MCF 10A (cell line): Measurements from ENCODE around the gene MUC20. TPM values are rescaled to one million over a fixed set of nuclear protein-coding genes. Genes with fewer than 3 reads are reported as not detected.
"Not testable (repeated sequence)": the region's sequence is repeated elsewhere in the genome, so short reads cannot be mapped to it uniquely, and the experiment has no call there.

Experiments
- BruUV-seq: library from RNA; stranded (reverse); fragments of 400-500 nt; replicated peaks from 2 replicates; lab custom pipeline; 2021; lab: Mats Ljungman, UMichigan
- CTCF ChIA-PET: fragments of 300-600 bp; sonication (Branson Sonifier 250); formaldehyde crosslinking; extraction: SDS; loops from one replicate; lab custom pipeline; 2021; ENCODE audit warnings: antibody characterized with exemption, inconsistent platforms; lab: Yijun Ruan, JAX
- POLR2A ChIA-PET: fragments of 300-600, 350-650 bp; sonication (Branson Sonifier 250); formaldehyde crosslinking; extraction: SDS; loops from one replicate; lab custom pipeline; 2020; ENCODE audit warnings: antibody characterized with exemption, inconsistent platforms; lab: Yijun Ruan, JAX
- DNase-seq: peaks from one replicate; pipeline ENCODE4 v3.0.0-alpha.2; 2018; ENCODE audit not compliant: unreplicated experiment
- H3K27ac Mint-ChIP-seq: one replicate; pipeline ENCODE4 v1.8.0; 2022; ENCODE audit warnings: mild to moderate bottlenecking, low read depth, mixed read lengths; ENCODE audit not compliant: unreplicated experiment
- H3K27me3 Mint-ChIP-seq: one replicate; pipeline ENCODE4 v1.8.0; 2022; ENCODE audit warnings: mixed read lengths; ENCODE audit not compliant: insufficient read depth, unreplicated experiment
- H3K36me3 Mint-ChIP-seq: one replicate; pipeline ENCODE4 v1.8.0; 2022; ENCODE audit warnings: mild to moderate bottlenecking, moderate library complexity, mixed read lengths; ENCODE audit not compliant: insufficient read depth, unreplicated experiment
- H3K4me1 Mint-ChIP-seq: one replicate; pipeline ENCODE4 v1.8.0; 2022; ENCODE audit warnings: mixed read lengths; ENCODE audit not compliant: insufficient read depth, unreplicated experiment
- H3K4me3 Mint-ChIP-seq: one replicate; pipeline ENCODE4 v1.8.0; 2022; ENCODE audit warnings: mild to moderate bottlenecking, moderate library complexity, mixed read lengths; ENCODE audit not compliant: unreplicated experiment
- H3K9me3 Mint-ChIP-seq: one replicate; pipeline ENCODE4 v1.8.0; 2022; ENCODE audit warnings: mixed read lengths; ENCODE audit not compliant: unreplicated experiment
- intact Hi-C: fragments of 100-400 bp; cut with micrococcal nuclease; formaldehyde crosslinking; loops from 2 replicates; pipeline ENCODE4 v1.14.1; 2022
- microRNA-seq: library from miRNA; unstranded; fragments of <30 nt; microRNA quantifications from one replicate; pipeline ENCODE4 v1.2.0, GENCODE V29; 2022
- total RNA-seq: library from RNA; stranded (reverse); gene quantifications from 2 replicates; pipeline ENCODE4 v1.2.3, GENCODE V29; 2022
- TF ChIP-seq, protein P1 (sequence below): fragments of 200-600 bp; IDR thresholded peaks from one replicate; pipeline ENCODE4 v1.8.0; 2022; ENCODE audit warnings: antibody characterized with exemption, mild to moderate bottlenecking; ENCODE audit not compliant: unreplicated experiment

The MUC20 gene
- total RNA-seq, 1 experiment from 2014 or later = 2.3 TPM

- Mint-ChIP-seq H3K9me3 (peaks cover 23% of the 10 kb centered on the region), H3K4me3 (no peak overlapping the region), H3K36me3 (no peaks in the 10 kb centered on the region), H3K27ac (no peak overlapping the region), H3K27me3 (no peaks in the 10 kb centered on the region), H3K4me1 (no peaks in the 10 kb centered on the region)
- POLR2A ChIA-PET = no interaction called here
- no TSS peak for BruUV-seq
- CTCF ChIA-PET = no interaction called here
- intact Hi-C loops = no loop called here
- TF ChIP-seq, protein P1, sequence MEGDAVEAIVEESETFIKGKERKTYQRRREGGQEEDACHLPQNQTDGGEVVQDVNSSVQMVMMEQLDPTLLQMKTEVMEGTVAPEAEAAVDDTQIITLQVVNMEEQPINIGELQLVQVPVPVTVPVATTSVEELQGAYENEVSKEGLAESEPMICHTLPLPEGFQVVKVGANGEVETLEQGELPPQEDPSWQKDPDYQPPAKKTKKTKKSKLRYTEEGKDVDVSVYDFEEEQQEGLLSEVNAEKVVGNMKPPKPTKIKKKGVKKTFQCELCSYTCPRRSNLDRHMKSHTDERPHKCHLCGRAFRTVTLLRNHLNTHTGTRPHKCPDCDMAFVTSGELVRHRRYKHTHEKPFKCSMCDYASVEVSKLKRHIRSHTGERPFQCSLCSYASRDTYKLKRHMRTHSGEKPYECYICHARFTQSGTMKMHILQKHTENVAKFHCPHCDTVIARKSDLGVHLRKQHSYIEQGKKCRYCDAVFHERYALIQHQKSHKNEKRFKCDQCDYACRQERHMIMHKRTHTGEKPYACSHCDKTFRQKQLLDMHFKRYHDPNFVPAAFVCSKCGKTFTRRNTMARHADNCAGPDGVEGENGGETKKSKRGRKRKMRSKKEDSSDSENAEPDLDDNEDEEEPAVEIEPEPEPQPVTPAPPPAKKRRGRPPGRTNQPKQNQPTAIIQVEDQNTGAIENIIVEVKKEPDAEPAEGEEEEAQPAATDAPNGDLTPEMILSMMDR = no peak
- DNase-seq = no peak
Measured at GRCh38 chr3:195773956-195774537, 53.3 kb downstream of the MUC20 start.

GRCh38 chr3:195774917-195775316 lies 54.1 kb downstream of the MUC20 start:
- Mint-ChIP-seq H3K9me3 (peaks cover 31% of the 10 kb centered on the region), H3K27ac (no peak overlapping the region), H3K36me3 (no peaks in the 10 kb centered on the region), H3K27me3 (no peaks in the 10 kb centered on the region), H3K4me3 (no peak overlapping the region), H3K4me1 (no peaks in the 10 kb centered on the region)
- TF ChIP-seq, protein P1 = peak; percentile 8
- intact Hi-C loops = no loop called here
- CTCF ChIA-PET = no interaction called here
- BruUV-seq = no TSS peak
- POLR2A ChIA-PET = no interaction called here
- peak; percentile 33 for DNase-seq

GRCh38 chr3:195777975-195778374 lies 57.2 kb downstream of the MUC20 start:
- Mint-ChIP-seq H3K27ac (no peak overlapping the region), H3K4me3 (no peak overlapping the region), H3K36me3 (peaks cover 5% of the 10 kb centered on the region), H3K4me1 (no peaks in the 10 kb centered on the region), H3K9me3 (peaks cover 52% of the 10 kb centered on the region), H3K27me3 (no peaks in the 10 kb centered on the region)
- ChIA-PET POLR2A (no interaction called here), CTCF (no interaction called here)
- no peak for DNase-seq
- TF ChIP-seq, protein P1 = no peak
- no TSS peak for BruUV-seq
- intact Hi-C loops = no loop called here

- CTCF ChIA-PET = not testable (repeated sequence)
Measured at GRCh38 chr3:195781236-195781635, 60.5 kb downstream of the MUC20 start.

More at GRCh38 chr3:195781236-195781635, 60.5 kb downstream of the MUC20 start:
- peaks cover 77% of the 10 kb centered on the region for H3K9me3 Mint-ChIP-seq
- BruUV-seq, DNase-seq, H3K4me1 Mint-ChIP-seq, H3K4me3 Mint-ChIP-seq, H3K36me3 Mint-ChIP-seq, intact Hi-C loops, H3K27me3 Mint-ChIP-seq, H3K27ac Mint-ChIP-seq, POLR2A ChIA-PET: not testable (repeated sequence)

Small RNA genes lying within 50 kb of the gene (microRNA-seq; reads per million reads assigned to microRNA genes)
- gene MIR570 = 2.5 reads per million, percentile 19 among the genes with 10 or more reads in this experiment

Other genes starting within 250 kb of the MUC20 start
- 53.0 and 68.6 TPM in 2 replicates for gene PPP1R2, start 177.7 kb upstream of the MUC20 start, total RNA-seq
- 0.83 and 1.9 TPM in 2 replicates for gene APOD, start 137.0 kb upstream of the MUC20 start, total RNA-seq
- not detected in 2 replicates for gene MUC4, start 91.0 kb downstream of the MUC20 start, total RNA-seq
- 56.1 and 75.8 TPM in 2 replicates for gene TNK2, start 187.6 kb downstream of the MUC20 start, total RNA-seq